Hypothalamus (tissue), 51 donors: Measurements from ENCODE around the gene MAS1L.

Experiments
- DNase-seq, 51 donors: peaks; one replicate each; lab custom pipeline; 2025; lab: John Stamatoyannopoulos, UW

MAS1L gene

DNA sequence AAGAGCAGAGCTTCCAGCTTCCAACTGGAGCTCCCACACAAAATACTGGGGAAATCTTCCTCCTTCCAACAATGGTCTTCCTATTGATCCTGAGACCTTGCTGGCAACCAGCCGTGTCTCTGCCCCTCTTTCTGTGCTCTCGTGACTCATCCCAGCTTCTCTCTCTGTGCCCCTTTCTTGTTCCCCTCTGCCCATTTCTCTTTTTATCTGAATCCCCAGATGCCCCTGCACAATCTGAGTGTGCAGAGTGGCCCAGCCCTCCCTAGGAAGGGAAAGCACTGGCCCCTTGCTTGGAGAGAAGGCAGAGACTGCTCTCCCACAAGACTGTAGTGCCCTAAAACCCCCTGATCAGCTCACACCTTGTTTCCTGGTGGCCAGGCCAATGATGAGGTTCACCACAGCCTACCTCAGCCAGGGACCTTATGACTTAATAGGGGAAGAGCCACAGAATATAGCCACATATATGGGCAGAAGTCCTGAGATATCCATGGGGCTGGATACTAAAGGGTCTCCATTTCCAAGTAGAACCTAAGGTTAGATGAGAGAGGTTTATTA, 23.1 kb upstream of the MAS1L start:
- DNase-seq = no peak

DNA sequence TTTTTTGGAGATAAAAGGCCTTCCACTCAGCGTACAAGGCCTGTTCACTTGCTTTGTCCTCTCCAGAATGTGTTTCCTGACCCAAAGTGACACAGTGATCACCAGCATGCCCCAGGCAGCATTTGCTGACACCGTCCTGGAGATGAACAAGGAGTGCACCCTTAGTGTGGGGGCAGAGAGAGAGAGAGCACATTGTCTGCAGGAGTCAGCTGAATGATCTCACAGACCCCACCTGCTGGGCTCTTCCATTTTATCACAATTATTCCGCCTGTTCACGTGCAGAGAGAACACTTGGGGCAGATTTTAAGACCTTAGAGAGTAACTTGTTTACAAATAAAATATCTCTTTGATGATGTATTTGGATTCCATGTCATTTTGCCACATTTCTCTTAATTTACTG, 22.4 kb upstream of the MAS1L start:
- DNase-seq = no peak

DNA sequence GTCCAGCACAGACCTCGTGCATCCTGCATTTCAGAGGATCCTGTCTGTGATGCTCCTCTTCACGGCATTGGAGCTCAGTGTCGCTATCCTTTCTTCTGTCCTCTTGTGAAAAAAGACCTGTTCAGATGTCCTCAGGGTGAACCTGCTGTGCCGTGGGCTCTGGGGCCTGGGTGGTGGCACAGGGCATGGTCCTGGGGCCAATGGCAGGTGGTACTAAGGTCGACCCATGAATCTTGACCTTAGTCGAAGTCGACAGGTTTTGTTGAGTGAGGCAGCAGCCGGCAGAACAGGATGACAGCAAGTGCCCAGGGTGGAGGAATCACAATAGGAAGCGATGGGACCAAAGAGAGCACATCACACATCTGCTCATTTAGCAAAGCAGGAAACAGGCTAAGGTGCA, 22.0 kb upstream of the MAS1L start:
- DNase-seq = no peak

DNA sequence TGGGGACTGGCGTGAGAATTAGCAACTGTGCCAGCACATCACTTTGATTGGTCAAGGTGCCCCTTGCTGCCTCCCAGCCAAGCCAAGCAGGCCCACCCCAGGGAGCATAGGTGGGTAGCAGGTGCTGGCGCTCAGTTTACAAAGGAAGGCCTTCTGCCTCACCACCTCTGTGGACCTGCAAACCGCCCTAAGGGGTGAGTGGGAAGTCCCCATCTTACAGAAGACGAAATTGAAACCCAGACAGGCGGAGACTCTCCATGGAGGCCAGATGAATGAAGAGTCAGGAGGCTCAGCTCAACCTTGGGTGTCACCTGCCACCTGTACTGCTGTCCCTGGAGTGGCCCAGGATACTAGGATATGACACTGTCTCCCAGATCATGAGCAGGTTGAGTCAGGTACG, 21.5 kb upstream of the MAS1L start:
- DNase-seq = no peak

DNA sequence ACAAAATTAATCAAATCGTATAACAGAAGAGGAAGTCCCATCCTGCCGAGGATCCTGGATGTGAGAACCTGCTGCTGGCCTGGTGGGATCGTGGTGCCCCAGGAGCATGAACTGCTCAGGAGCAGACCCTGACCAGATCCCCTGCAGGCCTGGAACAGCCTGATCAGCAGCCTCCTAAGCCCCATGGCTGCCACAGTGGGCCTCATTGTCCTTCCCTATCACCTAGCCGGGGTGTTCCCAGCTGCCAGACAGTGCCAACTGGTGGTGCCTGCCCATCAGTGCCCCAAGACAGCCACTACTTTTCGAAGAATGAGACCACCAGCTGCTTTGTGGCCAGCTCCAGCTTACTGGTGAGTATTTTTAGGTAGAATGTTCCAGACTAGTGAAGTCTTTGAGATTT, 19.6 kb upstream of the MAS1L start:
- DNase-seq = no peak

DNA sequence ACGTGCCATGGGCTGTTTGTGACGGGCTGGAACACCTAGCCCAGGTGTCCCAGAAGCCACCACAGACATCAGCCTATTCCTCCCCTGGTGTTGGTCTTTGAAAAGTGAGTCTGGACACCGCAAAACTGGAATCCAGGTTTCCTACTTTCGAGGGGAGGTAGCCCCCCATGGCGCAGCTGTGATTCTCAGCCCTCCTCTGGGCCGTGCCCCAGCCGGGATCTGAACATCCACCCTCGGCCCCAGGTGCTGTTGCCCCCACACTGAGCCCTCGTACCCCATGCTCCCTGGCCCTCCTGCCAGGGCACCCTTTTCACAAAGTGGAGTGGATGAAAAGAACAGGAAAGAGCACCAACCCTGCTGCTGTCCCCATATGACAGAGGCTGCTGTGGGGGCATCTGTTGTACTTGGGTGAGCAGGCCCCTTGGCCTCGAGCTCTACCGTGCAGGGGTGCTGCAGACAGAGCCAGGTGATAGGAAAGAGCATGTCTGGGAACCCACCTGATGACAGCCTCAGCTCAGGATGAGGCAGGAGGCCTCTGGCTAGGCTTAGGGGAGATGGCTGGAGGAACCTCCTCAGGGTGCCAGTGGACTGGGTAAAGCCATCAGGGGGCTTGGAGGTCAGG, 18.8 kb upstream of the MAS1L start:
- DNase-seq = no peak

DNA sequence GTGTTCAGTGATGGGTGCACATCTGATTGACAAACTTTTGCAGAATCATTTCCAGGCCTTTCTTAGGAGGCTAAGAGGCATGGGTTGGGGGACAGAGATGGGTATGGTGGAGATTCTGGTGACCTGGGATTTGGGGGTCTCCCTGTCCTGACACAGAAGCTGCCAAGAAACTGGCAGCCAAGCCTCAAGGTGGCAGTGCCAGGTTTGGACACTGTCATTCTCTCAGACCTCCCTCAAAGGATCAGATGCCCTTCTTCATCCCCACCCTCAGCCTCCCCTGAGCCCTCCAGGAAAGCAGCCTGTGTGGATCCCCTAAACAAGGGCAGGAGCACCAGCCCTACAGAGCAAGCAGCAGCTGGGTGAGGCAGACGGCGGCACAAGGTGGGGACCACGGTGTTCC, 18.1 kb upstream of the MAS1L start:
- DNase-seq = no peak

DNA sequence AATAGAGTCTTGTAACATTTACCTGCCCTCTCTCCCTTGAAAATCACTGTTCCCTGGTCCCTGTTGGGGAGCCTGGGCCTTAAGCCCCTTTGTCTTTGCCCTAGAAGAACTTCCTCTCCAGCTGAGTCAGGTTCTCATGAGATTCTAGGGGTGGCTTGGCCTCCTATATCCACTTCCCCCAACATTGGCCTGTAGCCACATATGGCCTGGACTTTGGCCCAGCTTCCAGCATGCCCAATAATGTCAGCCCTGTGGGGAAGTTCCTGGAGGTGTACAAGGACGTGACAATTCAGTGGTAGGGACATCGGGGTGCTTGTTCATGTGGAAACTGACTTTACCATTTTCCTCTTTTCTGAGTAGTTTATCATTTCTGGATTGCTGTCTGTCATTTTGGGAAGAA, 17.2 kb upstream of the MAS1L start:
- DNase-seq = no peak

DNA sequence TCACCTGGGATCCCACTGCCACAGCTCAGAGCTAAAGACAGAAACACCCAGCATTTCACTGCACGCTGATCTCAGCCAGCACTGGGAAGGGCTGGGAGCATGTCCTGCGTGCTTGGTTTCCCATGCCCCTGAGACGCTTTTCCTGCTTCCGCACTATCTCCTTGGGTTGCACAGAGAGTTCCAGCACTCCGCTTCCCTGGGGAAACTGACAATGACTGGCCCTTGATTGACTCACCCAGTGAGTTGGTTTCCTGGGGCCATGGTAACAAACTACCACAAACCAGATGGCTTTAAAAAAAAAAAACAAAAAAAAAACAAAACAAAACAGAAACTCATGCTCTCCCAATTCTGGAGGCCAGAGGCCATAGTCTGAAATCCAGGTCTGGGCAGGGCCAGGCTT, 14.8 kb upstream of the MAS1L start:
- no peak for DNase-seq

DNA sequence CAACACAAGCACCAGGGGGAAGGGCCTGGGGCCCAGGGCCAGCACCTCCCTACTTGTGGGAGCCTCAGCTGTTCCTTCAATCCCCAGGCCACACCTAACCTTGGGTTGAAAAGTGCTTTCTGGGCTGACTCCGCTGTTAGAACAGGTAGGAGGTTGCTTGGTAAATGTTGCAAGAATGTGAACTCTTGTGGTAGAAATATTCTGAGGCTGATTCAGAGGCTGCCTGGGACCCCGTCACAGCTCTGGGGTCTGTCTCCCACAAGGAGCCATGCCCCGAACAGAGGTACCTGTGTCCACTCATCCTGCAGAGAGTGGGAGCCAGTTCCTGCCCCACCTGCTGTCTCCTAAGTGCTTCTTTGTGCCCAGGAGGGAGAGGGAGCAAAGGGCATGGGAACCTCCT, 14.4 kb upstream of the MAS1L start:
- DNase-seq = no peak

DNA sequence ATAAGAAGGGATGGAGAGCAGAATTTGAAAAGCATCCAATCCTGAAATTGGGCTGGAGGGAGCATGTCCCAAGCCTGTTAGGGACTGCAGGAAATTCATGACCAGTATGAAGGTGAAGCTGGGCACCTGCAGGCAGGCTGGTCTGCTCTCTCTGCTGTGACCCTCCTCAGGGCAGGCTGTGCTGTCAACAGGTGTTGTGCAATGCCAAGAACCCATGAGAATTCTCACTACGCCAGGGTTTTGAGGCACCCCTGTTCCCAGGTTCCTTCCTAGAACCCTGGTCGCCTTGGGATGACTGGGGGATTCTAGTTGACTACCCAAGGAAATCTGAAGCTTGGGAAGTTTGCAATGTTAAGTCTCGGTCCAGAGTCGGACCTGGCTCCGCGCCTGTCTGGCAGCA, 13.3 kb upstream of the MAS1L start:
- no peak for DNase-seq

DNA sequence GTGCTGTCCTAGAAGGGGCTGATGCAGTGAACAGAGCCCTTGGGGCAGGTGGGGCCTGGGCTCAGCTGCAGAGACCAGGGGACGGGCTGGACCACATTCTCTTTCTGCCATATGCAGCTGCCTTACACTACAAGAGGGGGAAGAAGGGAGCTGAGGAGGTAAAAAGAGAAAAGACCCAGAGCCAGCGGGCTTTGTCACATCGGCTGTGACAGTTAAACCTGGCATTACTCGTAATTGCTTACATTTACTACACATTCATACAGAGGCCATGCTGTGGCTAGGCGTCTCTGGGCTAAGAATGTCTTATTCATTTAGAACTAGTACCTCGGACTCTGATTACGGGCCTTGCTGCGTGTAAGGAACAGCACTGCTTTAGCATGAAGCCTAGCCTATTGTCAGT, 12.8 kb upstream of the MAS1L start:
- no peak for DNase-seq

DNA sequence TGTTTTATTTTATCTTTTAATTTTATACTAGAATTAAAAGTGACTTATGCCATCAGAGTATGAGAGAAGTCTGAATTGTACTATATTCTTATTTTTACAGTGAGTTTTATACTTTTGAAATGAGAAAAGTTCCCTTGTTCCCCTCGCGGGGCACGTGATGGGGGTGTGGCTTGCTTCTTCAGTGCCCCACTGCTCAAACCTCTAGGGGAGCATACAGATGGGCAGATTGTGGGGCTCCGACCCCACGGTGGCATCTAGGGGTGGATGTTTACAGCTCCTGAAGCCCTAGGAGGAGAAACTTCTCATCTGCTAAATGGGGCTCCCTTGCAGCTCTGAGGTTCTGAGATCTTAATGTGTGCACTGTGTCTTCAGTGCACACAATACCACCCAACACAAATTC, 11.9 kb upstream of the MAS1L start:
- DNase-seq = no peak

DNA sequence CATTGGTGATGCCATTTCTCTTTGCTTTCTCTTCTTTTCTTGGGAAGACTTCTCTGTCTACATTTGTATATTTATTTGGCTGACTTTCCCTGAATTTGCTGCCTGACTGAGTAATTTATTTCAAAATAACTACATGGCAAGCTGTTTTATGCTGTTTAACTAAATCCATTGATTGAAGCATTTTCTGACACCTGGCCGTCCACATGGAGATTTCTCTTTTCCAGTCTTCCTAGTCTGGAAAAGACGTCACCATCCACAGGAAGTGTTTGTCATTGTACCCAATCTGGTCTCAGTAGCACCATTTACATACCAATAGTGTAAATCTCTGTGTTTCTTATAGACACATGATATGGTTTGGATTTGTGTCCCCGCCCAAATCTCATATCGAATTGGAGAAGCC, 9.2 kb upstream of the MAS1L start:
- DNase-seq = no peak

DNA sequence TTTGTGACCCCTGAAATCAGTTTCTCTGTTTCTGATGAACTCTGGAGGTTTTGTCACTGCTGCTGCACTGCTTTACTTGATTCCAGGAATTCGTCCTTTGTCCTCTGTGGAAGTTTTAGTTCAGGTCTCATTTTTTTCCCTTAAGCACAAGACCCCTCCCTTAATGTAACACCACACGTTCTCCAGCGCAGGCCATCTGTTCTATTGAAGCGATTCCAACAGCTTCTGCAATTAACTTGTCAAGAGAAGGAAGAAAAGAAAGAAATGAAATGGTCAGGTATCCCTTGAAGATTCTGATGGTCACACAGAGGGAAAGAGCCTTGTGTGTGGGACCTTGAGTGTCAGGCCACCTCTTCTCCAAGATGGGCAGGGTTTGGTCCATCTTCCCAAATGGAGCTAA, 7.8 kb upstream of the MAS1L start:
- no peak for DNase-seq

DNA sequence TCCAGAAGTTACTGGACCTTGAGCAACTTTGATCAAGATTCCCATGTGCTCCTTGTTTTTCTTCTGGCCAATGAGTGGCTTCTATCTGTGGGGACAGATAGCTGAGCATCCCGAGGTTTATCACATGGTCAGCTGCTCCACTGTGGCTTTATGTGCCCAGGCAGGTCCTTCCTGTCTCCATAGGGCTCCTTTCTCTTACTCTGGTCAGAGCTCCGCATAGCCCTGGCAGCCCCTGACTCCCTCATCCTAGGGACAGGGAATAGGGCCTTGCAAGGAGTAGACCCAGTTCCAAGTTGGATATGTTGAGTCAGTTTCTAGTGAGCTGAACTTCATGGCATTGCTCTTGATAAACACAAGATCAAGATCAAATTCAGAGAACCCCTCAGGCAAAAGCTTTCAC, 6.4 kb upstream of the MAS1L start:
- DNase-seq = no peak

DNA sequence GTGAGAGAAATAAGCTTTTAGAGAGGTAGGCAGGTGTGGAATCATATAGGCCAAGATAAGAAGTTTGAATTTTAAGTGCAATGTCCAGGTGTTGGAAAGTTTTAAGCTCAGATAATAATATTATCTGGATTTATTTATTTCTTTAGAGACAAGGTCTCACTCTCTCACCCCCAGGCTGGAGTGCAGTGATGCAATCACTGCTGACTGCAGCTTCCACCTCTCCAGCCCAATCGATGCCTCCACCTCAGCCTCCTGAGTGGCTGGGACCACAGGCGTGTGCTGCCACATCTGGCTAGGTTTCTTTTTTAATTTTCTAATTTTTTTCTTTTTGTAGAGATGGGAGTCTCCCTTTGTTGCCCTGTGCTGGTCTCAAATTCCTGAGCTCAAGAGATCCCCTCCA, 5.5 kb upstream of the MAS1L start:
- no peak for DNase-seq

DNA sequence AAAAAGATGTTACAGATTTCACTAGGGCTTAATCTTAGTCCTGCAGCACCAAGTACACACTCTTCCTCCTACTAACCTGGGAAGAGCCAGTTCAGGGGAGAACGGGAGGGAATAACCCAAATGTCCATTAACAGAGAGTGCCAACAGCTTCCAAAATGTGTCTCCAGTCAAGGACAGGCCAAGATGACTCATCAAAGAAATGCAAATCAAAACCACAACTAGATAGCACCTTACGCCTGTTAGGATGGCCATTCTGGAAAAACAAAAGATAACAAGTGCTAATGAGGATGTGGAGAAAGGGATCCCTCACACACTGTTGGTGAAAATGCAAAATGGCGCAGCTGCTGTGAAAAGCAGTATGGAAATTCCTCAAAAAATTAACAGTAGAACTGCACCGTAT, 3.8 kb upstream of the MAS1L start:
- DNase-seq = no peak

DNA sequence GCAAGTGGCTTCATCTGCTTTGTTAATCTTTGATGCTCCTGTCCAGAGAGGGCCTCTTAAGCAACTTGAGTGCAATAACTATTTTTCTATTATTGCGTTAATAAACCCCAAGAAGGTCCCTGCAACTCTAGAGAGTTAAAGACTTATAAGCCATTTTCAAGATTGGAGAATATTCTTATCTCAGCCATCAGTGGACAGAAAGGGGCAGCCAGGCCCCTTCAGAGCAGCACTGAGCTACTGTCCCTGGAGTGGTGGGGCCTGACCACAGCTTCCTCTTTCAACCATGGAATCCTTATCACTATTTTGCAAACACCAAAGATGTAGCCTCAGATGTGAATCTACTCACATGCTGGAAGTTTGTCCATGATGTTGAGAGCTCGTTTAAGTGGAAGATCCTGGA, 2.8 kb upstream of the MAS1L start:
- no peak for DNase-seq

DNA sequence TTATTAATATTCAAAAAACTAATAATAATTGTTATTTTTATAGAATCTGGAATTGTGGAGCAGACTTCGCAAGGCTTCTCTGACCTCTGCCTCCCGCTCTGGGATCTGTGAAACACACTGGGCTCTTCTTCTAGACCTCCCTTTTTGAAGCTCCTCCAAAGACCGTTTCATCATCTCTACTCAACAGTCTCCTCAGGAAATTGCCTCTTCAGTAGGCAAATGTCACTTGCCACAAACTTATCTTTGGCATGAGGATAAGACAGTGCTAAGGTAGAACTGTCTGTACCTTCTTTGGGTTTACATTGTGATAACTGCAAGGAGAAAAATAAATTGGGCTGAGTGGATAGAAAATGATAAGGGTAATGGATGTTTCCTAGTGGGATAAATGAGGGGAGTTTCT, 2.3 kb upstream of the MAS1L start:
- DNase-seq = no peak

DNA sequence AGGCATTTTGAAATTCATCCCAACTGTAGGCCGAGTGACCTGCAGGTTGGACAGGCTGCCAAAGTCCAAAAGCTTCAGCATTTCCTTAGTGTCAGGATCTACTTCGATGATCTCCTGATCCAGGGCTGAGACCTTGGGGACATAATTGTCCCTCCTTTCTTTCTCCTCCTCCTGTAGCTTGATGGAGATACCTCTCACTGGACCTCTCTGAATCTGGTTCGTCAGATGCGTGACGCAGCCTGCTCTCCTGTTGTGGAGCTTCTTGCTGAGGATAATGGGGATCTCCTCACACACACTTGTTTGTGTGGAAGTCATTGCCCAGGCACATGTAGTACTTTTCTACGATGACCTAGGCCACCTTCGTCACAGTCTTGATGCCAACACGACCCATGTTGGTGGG, 1.5 kb upstream of the MAS1L start:
- DNase-seq = no peak

DNA sequence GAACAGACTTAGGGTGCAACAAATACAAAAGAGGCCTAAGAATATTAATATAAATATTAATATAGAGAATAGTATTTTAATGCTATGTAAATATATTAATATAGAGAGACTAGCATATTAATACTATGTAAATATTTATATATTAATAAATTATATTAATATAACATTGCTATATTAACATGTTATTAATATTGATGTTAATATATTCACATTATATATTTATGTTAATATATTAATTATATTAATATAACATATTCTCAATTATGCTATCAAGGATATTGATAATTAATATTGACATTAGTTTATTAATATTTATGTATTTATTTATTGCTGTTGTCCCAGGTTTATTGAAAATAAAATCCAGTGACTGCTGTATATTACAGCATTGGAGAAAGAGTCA, 1.1 kb upstream of the MAS1L start:
- no peak for DNase-seq

DNA sequence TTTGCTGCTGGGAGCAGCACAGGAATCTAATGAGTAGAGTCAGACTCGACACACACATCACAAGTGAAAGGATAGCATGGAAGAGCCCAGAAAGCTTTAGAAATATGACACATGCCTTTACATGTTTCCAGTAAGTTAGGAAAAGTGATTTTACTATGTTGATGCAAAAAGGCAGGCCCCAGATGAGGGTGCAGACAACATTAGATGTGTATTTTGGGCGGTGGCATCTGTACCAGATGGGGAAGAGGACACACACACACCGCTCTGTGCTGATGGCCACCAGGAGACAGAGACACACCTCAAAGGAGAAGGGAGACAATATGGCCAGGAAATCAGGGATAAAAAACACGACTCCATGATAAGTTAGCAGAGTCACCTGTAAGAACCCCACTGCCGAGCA, 625 bp downstream of the MAS1L start:
- DNase-seq = no peak
